SK-MEL-5 (cell line): ENCODE data around the gene ALG12. TPM values are rescaled to one million over a fixed set of nuclear protein-coding genes. Genes with fewer than 3 reads are reported as not detected.

Experiments used
- DNase-seq: peaks from one replicate; pipeline ENCODE4 v3.0.0-alpha.2; 2016; ENCODE audit warnings: low read depth, low spot score
- in situ Hi-C: cut with HindIII; loops from 2 replicates; pipeline ENCODE4 v1.10.0; 2016; ENCODE audit warnings: low sequenced_read_pairs, high pct_unique_total_duplicates, low pct_unique_long_range_greater_than_20kb
- total RNA-seq: library from RNA; depleted of rRNA; stranded (reverse); fragments of >200 nt; shearing (Covaris generic); gene quantifications from 2 replicates; pipeline ENCODE4 v1.2.3, GENCODE V29; 2014

The ALG12 gene
- total RNA-seq, 1 experiment from 2014 or later: 22.8 TPM

DNA sequence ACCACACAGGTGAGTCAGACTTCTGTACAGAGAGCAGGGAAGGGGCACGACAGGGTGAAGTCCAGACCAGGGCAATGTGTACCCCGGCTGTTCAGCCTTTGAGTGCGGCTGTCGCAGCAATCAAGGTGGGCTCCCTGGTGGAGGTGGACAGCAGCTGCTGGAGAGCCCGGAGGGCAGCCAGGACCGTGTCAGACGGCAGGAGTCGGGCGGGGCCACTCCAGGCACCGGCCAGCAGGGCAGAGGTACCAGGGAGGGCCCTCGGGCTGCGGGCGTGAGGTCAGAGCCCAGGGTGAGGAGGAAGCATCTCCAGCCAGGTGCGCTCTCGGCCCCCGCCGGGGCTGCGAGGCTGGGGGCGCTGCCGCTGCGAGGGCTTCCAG is 41.5 kb upstream of the ALG12 start:
- in situ Hi-C loops: no loop called here
- DNase-seq: no peak

DNA sequence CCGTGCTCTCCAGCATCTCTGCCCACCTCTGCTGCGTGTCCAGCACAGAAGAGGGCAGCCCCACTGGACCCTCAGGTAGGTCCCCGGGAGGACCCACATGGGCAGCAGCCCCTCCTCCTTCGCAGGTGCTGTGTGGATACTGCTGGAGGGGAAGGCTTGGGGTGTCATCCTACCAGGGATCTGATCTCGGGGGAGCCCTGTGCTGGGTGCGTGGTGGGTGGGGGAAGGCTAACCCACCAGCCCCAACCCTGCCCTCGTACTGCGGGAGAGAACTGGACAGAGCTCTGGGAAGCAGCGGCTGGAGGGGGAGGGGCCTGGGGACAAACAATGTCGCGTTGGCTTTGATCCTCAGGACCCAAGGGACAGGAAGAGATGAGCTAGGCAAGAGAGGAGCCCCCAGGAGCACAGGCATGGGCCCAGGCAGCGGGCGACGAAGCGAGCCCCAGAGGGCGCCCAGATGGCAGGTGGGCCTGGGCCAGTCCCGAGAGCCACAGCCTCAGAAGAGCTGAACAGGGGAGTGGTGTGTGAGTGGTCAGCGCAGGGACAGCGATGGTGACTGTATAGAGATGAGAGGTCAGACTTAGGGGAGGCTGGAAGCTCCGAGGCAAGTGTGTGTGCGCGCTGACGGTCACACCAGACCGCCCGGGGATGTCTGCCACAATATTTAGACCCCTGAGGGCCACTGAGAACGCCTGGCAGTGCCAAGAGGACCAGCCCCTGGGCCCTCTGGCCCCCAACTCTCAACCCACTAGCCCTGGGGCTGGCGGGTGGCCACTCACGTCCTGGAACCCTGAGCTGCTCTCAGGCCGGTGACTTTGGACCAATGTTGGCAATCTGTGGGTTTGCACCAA is 40.9 kb upstream of the ALG12 start:
- DNase-seq: no peak
- in situ Hi-C loops: no loop called here

DNA sequence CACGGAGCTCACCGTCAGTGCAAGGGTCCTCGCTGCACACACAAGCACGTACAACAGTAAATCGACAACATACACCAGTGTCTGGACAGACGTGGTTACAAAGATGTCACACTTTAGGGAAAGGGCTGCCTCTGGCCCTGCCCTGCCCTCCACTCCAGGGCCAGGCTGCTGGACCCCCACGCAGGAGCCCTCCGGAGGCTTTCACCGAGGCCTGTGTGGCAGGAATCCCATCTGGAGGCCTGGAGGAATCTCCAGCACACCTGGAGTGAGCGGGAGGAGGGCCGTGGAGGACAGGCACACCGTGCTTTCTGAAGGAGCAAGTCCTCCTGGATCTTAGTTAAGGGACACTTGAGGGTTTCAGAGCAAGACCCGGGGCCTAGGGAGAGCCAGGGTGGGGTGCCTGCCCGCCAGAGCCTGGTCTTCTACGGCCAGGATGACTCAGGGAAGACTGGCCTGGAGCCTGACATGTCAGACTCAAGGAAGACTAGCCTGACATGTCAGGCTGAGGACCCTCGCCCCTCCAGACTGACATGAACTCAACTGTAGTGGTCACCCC is 40.2 kb upstream of the ALG12 start:
- DNase-seq: no peak
- in situ Hi-C loops: no loop called here

DNA sequence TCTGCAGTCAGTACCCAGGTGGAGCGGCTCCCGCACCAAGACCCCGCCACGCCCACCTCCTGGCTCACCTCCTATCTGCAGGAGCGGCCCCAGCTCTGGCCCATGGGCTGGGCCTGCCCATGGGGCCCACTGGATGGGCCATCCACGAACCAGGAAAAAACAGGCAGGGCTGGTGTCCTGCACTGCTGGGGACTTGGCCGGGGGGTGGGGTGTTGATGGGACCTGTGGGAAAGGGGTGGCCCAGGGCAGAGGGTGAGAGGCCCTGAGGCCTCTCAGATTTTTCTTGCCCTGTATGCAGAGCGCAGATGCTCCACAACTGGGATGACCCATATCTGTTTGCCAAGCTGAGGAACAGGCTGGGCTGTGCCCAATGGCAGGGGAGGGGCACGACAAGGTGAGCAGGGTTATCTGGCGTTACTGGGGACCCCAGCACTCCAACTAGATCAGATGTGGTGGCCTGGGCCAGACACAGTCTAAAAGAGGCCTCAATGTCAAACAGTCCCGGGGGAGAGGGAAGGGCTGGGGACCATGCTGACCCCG is 39.7 kb upstream of the ALG12 start:
- DNase-seq: no peak
- in situ Hi-C loops: no loop called here

DNA sequence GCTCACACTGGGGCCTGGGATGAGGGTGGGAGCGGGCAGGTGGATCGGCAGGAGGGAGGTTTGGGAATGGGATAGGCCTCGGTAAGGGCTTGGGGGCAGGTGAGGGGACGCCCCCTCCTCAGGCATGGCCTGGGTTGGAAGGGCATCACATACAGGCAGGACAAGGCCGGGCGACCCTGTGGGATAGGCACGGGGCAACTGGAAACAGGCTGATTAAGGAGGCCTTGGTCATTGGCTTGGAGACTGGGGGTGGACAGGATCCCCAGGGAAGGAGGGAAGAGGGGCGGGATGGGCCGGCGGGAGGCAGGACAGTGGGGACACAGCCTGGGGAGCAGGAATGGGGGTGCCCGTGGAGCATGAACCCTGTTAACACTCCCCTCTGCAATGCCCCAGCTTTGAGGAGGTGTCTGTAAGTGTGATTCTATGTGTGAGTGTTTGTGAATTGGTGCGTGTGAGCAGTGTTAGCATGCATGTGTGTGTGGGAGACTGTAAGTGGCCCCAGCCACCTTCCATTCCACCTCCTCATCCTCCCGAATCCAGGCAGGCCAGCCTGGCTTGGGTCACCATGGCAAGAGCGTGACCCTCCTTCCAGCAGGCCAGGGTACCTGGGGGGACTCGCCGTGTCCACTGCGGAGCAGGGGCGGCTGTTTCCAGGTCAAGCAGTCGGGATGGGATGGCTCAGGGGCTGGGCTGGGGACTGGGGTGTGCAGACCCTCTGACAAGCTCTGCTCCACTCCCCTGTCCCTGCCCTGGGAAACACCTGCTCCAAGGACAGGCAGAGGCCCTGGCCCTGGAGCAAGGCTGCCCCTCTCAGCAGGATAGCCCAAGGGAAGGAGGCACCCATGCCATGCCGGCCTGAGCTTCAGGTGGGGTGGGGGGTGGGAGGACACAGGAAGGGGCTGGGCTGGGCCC is 38.9 kb upstream of the ALG12 start:
- in situ Hi-C loops: no loop called here
- DNase-seq: no peak

DNA sequence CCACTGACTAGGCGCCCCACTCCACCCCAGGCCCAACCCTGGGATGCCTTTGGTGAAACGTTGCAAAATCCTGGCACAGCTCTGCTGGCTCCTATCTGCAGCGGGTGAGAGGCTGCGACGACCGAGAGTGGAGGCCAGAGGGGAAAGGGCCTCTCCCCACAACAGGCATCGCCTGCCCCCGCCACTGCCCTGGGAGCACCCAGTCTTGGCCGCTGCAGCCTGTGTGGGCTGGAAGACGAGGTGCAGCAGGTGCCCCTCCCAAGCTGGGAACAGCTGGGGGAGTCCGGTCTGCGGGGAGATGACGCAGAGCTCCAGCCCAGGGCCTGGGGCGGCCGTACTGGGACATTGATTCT is 38.2 kb upstream of the ALG12 start:
- no peak for DNase-seq
- in situ Hi-C loops: no loop called here

DNA sequence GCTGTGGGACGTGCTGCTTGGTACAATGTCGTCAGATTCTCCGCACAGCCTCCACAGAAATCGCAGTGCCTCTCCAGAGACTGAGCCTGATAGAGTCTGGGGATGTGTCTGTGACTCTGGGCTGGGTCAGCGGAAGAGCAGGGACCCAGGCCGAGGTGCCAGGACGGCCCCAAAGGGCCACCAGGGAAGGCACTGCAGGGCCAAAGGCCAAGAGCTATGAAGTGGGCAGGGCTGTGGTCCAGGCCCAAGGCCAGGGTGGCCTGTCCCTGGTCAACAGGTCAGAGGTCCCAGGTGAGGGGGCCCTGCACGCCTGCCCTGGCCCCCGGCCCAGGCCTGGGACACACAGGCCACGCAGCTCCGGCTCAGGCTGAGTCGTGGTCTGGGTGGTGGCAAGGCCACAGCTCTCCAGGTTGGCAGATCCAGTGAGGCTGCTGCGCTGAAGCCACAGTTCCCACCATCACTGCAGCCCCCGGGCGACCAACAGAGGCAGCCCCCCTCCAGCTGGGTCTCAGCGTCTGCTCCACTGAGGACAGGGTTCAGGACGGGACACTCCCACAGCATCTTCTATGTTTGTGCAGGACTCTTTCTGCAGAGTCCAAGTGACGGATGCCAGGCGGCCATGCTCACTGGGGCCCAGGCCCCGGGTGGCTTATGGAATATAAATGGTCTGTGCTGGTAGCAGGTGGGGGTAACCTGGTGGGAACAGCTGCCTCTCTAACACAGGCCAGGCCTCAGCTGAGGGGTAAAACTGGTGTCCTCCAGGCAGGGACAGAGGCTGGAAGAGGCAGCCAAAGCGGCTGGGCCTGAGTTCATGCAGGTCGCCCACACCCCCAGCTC is 37.6 kb upstream of the ALG12 start:
- in situ Hi-C loops: no loop called here
- DNase-seq: no peak

DNA sequence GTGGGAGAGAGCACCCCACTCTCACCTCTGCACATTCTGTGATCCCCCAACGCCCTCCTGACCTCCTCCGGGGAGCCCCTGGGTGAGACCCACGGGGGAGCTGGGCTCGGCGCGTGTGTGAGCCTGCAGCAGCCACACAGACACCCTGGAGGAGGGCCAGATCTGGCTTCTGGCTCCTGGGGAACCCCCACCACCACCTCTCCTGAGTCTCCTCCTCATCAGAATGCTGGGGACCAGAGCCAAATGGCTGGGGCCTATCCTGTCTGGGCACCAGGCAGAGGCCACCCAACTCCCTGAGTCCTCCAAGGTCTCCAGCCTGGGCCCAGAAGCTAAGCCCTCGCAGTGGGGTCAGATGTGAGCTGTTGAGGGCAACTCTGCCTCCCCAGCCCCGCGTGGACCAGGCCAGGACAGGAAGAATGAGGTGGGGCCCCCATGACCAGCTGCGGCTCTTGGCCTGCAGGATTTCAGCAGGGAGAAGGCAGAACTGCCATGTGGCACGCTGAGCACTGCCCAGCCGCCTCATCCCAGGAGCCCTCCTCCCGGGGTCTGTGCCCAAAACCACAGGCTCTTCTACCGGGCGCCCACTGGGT is 36.8 kb upstream of the ALG12 start:
- in situ Hi-C loops: no loop called here
- DNase-seq: no peak

DNA sequence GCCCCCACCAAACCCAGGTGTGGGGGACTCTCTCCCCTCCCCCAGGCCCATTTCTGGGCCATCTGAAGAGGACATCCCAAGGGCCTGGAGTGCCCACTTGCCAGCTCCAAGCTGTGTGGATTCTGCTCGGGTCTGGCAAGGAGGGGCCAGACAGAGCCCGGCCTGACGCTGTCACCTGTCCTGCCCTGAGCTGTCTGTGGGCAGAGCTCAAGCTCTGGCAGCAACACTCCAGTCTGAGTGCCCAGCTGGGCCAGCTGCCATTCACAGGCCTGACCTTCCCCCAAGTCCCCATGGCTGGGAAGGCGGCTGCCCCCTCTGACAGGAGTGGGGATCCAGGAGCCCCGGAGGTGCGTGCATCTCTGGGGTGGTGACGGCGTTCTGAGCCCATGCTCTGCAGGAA is 36.1 kb upstream of the ALG12 start:
- in situ Hi-C loops: no loop called here

DNA sequence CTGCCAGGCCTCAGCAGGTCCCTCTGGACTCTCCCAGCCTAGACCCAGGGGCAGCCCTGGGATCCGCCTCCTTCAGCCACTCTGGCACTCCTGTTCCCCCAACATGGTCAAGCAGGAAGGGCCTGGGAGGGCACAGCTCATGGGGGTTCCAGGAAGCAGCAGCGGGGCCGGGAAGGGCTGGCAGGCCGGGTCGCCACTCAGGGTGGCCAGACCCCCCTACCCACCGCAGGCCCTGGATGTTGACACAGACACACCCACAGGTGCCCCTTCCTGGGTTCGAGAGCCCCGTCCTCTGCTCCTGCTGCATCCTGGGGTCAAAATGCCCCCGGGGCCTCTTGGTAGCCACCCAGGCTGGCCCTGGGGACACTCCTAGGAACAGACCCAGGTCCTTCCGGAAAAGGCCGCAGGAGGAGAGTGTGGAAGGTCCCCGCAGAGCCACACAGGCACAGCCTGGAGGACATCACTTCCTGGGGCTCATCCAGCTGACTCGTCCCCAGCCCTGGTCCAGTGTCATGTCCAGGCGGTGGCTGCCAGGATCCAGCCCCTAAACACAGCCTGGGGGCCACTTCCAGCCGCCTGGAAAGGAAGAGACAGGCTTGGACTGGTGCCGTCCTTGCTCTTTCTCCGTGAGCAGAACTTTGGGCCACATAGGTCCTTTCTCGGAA is 35.6 kb upstream of the ALG12 start:
- no peak for DNase-seq
- in situ Hi-C loops: no loop called here

More for the DNA sequence above, 36.1 kb upstream of the ALG12 start:
- no peak for DNase-seq

DNA sequence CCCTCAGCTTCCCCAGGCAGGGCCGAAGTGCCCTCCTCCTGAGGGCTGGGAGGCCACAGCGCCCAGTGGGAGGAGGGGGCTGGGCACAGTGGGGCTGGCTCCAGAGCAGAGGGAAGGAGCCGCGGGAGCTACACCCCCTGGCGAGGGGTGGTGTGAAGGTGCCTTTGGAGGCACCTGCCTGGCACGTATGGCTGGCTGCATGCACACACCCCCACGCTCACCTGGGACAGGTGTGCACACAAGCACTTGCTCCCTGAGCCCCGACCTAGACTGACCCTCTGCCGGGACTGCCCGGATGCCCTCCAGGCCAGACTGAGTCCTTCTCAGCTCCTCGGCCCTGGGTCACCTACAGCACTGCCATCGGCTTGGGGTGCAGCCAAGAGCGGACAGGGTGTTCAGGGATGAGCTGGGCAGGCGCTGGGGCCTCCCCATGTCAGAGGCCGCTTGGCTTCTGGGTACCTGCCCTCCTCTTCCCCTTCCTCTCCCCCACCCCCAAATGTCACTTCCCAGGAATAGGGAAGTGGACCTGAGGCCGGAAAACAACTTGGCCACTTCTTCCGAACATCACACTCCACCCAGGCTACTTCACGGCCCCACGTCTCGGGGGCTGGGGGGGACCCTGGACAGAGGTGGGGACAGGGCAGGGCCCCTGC is 34.9 kb upstream of the ALG12 start:
- in situ Hi-C loops: no loop called here
- no peak for DNase-seq

DNA sequence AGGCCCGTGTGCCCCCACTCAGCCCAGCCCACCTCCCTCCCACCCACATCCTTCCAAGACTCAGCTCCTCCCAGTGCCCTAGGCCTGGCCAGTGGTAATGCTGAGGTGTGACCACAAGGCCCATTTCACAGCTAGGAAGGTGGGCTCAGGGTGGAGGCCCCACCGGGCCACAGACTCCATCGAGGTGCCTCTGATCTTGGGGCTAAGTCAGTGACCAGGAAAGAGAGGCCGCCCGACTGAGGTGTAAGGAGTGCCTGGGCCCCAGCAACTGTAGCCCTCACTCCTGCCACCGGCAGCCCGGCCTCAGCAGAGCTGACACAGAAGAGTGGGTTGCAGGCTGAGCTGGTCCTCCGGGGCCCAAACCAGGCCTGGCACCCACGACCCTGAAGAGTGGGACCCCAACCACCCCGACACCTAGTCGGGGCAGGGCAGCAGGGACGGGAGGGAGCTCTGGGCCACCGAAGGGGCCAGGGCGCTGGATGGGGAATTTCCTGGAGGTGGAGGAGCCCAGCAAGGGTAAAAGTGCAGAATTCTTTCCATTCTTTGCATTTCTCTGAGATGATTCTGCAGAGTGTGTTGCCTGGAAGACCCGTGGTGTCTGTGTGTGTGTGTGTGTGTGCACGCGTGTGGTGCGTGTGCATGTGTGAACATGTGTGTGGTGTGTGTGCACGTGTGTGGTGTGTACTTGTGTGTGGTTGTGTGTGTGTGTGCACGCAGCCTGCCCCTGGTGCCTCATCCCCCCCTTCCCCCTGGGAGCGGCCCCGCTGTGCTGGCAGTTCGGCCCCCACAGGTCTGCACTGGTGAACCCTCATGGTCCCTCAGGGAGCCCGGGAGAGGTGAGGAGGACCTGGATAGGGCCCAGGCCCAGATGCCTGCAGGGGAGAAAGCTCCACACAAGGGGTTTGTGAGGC is 34.0 kb upstream of the ALG12 start:
- in situ Hi-C loops: no loop called here
- no peak for DNase-seq

DNA sequence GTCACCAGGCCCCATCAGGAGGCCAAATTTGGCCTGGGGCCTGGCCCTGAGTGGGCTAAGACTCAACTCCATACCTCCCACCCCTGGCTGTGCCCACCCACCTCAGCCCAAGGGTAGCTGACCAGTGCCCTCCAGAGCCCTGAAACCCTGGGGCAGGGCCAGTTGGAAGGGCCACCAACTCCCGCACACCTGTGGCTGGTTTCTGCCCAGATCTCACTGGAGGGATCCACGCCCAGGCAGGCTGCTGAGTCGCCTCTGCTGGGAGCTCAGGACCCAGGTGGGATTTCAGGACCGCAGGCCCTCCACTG is 33.4 kb upstream of the ALG12 start:
- in situ Hi-C loops: no loop called here
- no peak for DNase-seq

DNA sequence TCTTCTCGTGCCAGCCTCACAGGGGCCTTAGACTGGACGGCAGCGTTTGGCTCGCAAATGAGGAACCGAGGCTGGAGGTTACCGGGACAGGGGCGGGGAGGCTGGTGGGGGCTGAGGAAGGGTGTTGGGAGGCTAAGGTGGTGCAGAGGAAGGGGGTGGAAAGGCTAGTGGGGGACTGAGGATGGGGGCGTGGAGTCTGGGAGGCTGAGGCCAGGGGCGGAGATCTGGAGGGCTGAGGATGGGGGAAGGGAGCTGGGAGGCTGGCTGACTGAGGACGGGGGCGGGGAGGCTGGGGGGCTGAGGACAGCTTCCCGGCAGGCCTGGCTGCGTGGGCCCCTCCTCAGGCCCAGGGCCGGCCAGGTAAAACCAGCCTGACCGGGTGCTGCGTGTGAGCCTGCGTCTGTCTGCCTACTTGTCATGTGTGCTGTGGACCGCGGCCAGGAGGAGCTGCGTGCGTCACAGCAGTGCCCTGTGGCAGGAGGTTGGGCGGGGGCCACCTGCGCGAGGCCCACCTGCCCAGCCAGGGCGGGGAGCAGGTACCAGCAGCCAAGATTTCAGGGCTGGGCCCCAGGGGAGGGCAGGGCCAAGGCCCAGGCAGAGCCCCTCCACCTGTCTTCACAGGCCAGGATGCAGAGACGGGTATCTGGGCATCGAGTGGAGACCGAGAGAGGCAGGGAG is 32.9 kb upstream of the ALG12 start:
- in situ Hi-C loops: no loop called here
- DNase-seq: no peak

DNA sequence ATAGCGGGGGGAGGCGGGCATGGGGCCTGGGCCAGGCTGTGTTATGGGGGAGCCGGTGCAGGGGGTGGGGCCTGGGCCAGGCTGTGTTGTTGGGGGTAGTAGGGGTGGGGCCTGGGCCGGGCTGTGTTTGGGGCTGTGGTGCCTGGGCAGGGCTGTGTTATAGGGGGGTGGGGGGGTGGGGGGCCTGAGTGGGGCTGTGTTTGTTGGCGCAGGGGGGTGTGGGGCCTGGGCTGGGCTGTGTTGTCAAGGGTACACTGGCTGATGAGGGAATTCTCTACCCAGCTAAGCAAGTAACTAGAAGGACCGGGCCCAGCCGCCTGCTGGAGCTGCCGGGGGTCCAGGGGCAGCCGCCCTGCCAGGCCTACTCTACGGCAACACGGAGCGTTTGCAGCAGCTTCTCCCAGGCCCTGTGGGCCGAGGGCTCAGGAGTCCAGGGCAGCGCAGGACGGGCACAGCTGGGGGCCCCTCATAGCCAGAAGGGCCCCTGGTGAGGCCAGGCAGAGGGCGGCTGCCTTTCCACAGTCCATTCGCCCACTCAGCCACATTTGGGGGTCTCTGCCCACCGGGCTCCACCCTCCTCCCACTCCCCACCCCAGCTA is 32.3 kb upstream of the ALG12 start:
- in situ Hi-C loops: no loop called here
- DNase-seq: no peak
